K562 (cell line): ENCODE measurements around the gene SSR4. TPM values are rescaled to one million over a fixed set of nuclear protein-coding genes. Genes with fewer than 3 reads are reported as not detected.

Experiments
- DPF2 ChIP-seq: fragments of 450-650 bp; IDR thresholded peaks from 2 replicates; pipeline ENCODE4 v1.6.1; 2016
- ETS2 ChIP-seq: IDR thresholded peaks from 2 replicates; pipeline ENCODE4 v1.6.1; 2016; ENCODE audit warnings: borderline replicate concordance, missing genetic modification characterization, mild to moderate bottlenecking, moderate library complexity, missing compliant biosample characterization; ENCODE audit not compliant: poor library complexity, severe bottlenecking
- FOSL1 ChIP-seq: fragments of 200-800 bp; sonication (Bioruptor generic); conservative IDR thresholded peaks from 2 replicates; pipeline ENCODE4 v1.6.1; 2016; ENCODE audit warnings: missing genetic modification characterization, missing compliant biosample characterization
- KLF13 ChIP-seq: fragments of 450-650 bp; IDR thresholded peaks from 2 replicates; pipeline ENCODE4 v1.6.1; 2016; ENCODE audit warnings: missing genetic modification characterization, low read depth, mild to moderate bottlenecking, missing compliant biosample characterization, moderate library complexity, borderline replicate concordance
- LEF1 ChIP-seq: fragments of 450-650 bp; IDR thresholded peaks from 2 replicates; pipeline ENCODE4 v1.6.1; 2016; ENCODE audit warnings: mild to moderate bottlenecking
- MAFG ChIP-seq: fragments of 450-650 bp; conservative IDR thresholded peaks from 2 replicates; pipeline ENCODE4 v1.6.1; 2016; ENCODE audit warnings: missing genetic modification characterization, missing compliant biosample characterization
- NEUROD1 ChIP-seq: fragments of 150-350 bp; IDR thresholded peaks from 2 replicates; pipeline ENCODE4 v1.6.1; 2014; ENCODE audit warnings: borderline replicate concordance, low read length, low read depth; ENCODE audit not compliant: partially characterized antibody
- RBM39 ChIP-seq: fragments of 200-400 bp; formaldehyde crosslinking; optimal IDR thresholded peaks from 2 replicates; pipeline ENCODE3; 2018; ENCODE audit warnings: low read depth, low read length
- SMAD1 ChIP-seq: fragments of 150-350 bp; IDR thresholded peaks from 2 replicates; pipeline ENCODE4 v1.6.1; 2014; ENCODE audit warnings: low read length, low read depth; ENCODE audit not compliant: partially characterized antibody
- TAF9B ChIP-seq: fragments of 450-650 bp; IDR thresholded peaks from 2 replicates; pipeline ENCODE4 v1.6.1; 2018; ENCODE audit warnings: mild to moderate bottlenecking; ENCODE audit not compliant: partially characterized antibody
- XRCC4 ChIP-seq: IDR thresholded peaks from one replicate; pipeline ENCODE4 v1.6.1; 2011; ENCODE audit not compliant: insufficient read depth, insufficient read length; ENCODE audit errors: extremely low read depth
- ZC3H8 ChIP-seq: fragments of 450-650 bp; IDR thresholded peaks from 2 replicates; pipeline ENCODE4 v1.6.1; 2017
- ZFP36 ChIP-seq: fragments of 150-350 bp; IDR thresholded peaks from 2 replicates; pipeline ENCODE4 v1.6.1; 2018; ENCODE audit warnings: low read length, low read depth; ENCODE audit not compliant: partially characterized antibody
- polyA plus RNA-seq, 8 experiments: library from polyadenylated mRNA; depleted of rRNA in 4 of 8; stranded (reverse) in 5 of 8; unstranded in 3 of 8; fragments of >200 nt; fragmentation: Nextera tagmentation in 2 of 8; fragmentation: Illumina TruSeq in 1 of 8; extraction: Ambion mirVana in 2 of 8; extraction: Trizol in 1 of 8; gene quantifications; 2 replicates each; pipeline versions ENCODE4 v1.2.1 to v1.2.3, GENCODE V29; 2011 to 2014; ENCODE audit warnings: inconsistent platforms in 1 of 8, missing spikeins in 1 of 8
- total RNA-seq, 7 experiments: library from RNA; depleted of rRNA in 6 of 7; stranded (reverse); fragments of >200 nt in 6 of 7; fragmentation: Illumina TruSeq in 2 of 7; extraction: Trizol in 2 of 7; gene quantifications; 2 replicates each; pipeline versions ENCODE4 v1.2.1 to v1.2.3, GENCODE V29; 2011 to 2021; ENCODE audit warnings: low replicate concordance in 1 of 7
- TF ChIP-seq, protein P1 (sequence below): sonication (generic); formaldehyde crosslinking; IDR thresholded peaks from 2 replicates; pipeline ENCODE4 v1.8.1; 2023; ENCODE audit warnings: missing genetic modification reagents, mild to moderate bottlenecking, borderline replicate concordance
- TF ChIP-seq, protein P2 (sequence below): fragments of 450-650 bp; formaldehyde crosslinking; IDR thresholded peaks from 2 replicates; pipeline ENCODE4 v1.4.0; 2022; ENCODE audit warnings: missing genetic modification characterization
- TF ChIP-seq, protein P3 (sequence below): fragments of 200-800 bp; sonication (Bioruptor generic); IDR thresholded peaks from 2 replicates; pipeline ENCODE4 v1.6.1; 2017; ENCODE audit warnings: missing genetic modification characterization, missing compliant biosample characterization
- TF ChIP-seq, protein P4 (sequence below): fragments of 250-450 bp; sonication (Bioruptor Pico); IDR thresholded peaks from 2 replicates; pipeline ENCODE4 v1.5.0; 2021; ENCODE audit warnings: mild to moderate bottlenecking, borderline replicate concordance

SSR4 gene
- total and polyA plus RNA-seq, 9 of the 15 experiments (the other 6 are each of a cell fraction or from before 2014, with no cell fraction given), result 146 to 492 (median 272) TPM

DNA sequence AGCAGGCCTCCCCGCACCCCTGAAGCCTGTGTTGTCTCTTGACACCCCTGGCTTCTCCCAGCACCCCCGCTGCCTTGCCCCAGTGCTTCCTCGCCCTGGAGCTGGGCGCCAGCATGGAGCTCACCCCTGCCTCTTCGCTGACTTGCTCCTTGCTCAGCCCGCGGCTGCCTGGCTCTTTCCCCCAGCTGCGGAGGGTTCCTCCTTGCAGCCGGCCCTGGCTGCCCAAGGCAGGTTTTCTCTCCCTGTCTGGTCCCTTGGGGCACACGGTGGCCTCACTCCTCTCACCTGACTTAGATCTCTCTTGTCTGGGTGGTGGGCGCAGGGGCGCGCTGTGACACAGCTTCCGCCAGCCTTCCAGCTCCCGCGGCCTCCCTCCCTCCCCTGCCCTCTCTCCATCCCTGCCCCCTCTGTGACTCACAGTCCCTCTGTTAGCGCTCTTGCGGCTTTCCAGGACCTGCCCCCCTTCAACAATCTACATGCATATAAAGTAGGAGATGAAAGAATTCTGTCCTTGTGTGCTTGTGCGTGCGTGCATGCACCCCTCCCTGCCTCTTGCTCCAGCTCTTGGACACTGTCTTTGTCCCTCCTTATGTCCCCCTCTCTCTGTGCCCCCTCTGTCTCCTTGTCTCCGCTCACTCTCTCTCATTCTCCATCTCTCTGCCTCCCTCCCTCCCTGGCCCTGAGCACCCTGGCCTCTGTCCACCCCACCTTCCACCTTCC, 28.2 kb upstream of the SSR4 start (continued):
- TF ChIP-seq, protein P1, sequence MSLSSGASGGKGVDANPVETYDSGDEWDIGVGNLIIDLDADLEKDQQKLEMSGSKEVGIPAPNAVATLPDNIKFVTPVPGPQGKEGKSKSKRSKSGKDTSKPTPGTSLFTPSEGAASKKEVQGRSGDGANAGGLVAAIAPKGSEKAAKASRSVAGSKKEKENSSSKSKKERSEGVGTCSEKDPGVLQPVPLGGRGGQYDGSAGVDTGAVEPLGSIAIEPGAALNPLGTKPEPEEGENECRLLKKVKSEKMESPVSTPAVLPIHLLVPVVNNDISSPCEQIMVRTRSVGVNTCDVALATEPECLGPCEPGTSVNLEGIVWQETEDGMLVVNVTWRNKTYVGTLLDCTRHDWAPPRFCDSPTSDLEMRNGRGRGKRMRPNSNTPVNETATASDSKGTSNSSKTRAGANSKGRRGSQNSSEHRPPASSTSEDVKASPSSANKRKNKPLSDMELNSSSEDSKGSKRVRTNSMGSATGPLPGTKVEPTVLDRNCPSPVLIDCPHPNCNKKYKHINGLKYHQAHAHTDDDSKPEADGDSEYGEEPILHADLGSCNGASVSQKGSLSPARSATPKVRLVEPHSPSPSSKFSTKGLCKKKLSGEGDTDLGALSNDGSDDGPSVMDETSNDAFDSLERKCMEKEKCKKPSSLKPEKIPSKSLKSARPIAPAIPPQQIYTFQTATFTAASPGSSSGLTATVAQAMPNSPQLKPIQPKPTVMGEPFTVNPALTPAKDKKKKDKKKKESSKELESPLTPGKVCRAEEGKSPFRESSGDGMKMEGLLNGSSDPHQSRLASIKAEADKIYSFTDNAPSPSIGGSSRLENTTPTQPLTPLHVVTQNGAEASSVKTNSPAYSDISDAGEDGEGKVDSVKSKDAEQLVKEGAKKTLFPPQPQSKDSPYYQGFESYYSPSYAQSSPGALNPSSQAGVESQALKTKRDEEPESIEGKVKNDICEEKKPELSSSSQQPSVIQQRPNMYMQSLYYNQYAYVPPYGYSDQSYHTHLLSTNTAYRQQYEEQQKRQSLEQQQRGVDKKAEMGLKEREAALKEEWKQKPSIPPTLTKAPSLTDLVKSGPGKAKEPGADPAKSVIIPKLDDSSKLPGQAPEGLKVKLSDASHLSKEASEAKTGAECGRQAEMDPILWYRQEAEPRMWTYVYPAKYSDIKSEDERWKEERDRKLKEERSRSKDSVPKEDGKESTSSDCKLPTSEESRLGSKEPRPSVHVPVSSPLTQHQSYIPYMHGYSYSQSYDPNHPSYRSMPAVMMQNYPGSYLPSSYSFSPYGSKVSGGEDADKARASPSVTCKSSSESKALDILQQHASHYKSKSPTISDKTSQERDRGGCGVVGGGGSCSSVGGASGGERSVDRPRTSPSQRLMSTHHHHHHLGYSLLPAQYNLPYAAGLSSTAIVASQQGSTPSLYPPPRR, result no peak
- peak; percentile 76 for TF ChIP-seq DPF2
- TF ChIP-seq NEUROD1, result no peak
- no peak for TF ChIP-seq ZFP36
- TF ChIP-seq, protein P2, sequence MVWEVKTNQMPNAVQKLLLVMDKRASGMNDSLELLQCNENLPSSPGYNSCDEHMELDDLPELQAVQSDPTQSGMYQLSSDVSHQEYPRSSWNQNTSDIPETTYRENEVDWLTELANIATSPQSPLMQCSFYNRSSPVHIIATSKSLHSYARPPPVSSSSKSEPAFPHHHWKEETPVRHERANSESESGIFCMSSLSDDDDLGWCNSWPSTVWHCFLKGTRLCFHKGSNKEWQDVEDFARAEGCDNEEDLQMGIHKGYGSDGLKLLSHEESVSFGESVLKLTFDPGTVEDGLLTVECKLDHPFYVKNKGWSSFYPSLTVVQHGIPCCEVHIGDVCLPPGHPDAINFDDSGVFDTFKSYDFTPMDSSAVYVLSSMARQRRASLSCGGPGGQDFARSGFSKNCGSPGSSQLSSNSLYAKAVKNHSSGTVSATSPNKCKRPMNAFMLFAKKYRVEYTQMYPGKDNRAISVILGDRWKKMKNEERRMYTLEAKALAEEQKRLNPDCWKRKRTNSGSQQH (CRISPR knock-in tag), result no peak
- no peak for TF ChIP-seq ZC3H8
- TF ChIP-seq, protein P3, sequence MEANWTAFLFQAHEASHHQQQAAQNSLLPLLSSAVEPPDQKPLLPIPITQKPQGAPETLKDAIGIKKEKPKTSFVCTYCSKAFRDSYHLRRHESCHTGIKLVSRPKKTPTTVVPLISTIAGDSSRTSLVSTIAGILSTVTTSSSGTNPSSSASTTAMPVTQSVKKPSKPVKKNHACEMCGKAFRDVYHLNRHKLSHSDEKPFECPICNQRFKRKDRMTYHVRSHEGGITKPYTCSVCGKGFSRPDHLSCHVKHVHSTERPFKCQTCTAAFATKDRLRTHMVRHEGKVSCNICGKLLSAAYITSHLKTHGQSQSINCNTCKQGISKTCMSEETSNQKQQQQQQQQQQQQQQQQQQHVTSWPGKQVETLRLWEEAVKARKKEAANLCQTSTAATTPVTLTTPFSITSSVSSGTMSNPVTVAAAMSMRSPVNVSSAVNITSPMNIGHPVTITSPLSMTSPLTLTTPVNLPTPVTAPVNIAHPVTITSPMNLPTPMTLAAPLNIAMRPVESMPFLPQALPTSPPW, result peak; percentile 86
- TF ChIP-seq, protein P4, sequence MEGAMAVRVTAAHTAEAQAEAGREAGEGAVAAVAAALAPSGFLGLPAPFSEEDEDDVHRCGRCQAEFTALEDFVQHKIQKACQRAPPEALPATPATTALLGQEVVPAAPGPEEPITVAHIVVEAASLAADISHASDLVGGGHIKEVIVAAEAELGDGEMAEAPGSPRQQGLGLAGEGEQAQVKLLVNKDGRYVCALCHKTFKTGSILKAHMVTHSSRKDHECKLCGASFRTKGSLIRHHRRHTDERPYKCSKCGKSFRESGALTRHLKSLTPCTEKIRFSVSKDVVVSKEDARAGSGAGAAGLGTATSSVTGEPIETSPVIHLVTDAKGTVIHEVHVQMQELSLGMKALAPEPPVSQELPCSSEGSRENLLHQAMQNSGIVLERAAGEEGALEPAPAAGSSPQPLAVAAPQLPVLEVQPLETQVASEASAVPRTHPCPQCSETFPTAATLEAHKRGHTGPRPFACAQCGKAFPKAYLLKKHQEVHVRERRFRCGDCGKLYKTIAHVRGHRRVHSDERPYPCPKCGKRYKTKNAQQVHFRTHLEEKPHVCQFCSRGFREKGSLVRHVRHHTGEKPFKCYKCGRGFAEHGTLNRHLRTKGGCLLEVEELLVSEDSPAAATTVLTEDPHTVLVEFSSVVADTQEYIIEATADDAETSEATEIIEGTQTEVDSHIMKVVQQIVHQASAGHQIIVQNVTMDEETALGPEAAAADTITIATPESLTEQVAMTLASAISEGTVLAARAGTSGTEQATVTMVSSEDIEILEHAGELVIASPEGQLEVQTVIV (CRISPR knock-in tag), result no peak
- TF ChIP-seq RBM39, result no peak
- TF ChIP-seq TAF9B, result no peak
- TF ChIP-seq ETS2, result no peak
- TF ChIP-seq XRCC4, result no peak
- peak; percentile 89 for TF ChIP-seq FOSL1
- TF ChIP-seq MAFG (tag), result no peak
- TF ChIP-seq SMAD1, result peak; percentile 9
- TF ChIP-seq LEF1, result peak; percentile 62; the same call in 1 of the 2 replicates
- TF ChIP-seq KLF13 (tag), result no peak
